Type B pancreatic cell (in vitro differentiated cells): Measurements from ENCODE around the gene SDK1. TPM values are rescaled to one million over a fixed set of nuclear protein-coding genes. Genes with fewer than 3 reads are reported as not detected.
A peak's percentile ranks its signal among the peaks of the same experiment; 100 is the strongest.

Experiments
- DNase-seq: peaks from one replicate; pipeline ENCODE4 v3.0.0; 2021; ENCODE audit warnings: mixed read lengths; ENCODE audit not compliant: unreplicated experiment; ENCODE audit errors: extremely low spot score
- H3K27ac Mint-ChIP-seq: 2 replicates; pipeline ENCODE4 v1.8.0; 2021; ENCODE audit warnings: mild to moderate bottlenecking, mixed read lengths
- H3K27me3 Mint-ChIP-seq: 2 replicates; pipeline ENCODE4 v1.8.0; 2021; ENCODE audit warnings: mixed read lengths
- H3K36me3 Mint-ChIP-seq: 2 replicates; pipeline ENCODE4 v1.8.0; 2021; ENCODE audit warnings: mixed read lengths
- H3K4me1 Mint-ChIP-seq: one replicate; pipeline ENCODE4 v1.8.0; 2021; ENCODE audit warnings: mixed read lengths; ENCODE audit not compliant: unreplicated experiment
- H3K4me3 Mint-ChIP-seq: 2 replicates; pipeline ENCODE4 v1.8.0; 2021; ENCODE audit warnings: mild to moderate bottlenecking, mixed read lengths
- H3K9me3 Mint-ChIP-seq: 2 replicates; pipeline ENCODE4 v1.8.0; 2021; ENCODE audit warnings: mixed read lengths
- CTCF ChIP-seq: fragments of 200-600 bp; sonication (generic); conservative IDR thresholded peaks from 2 replicates; pipeline ENCODE4 v1.5.0; 2021; ENCODE audit warnings: antibody characterized with exemption, mild to moderate bottlenecking
- total RNA-seq: library from RNA; stranded (reverse); gene quantifications from 2 replicates; pipeline ENCODE4 v1.2.1, GENCODE V29; 2021; ENCODE audit warnings: low replicate concordance

The SDK1 gene
- total RNA-seq, 1 donor from 2014 or later, result 26.1 TPM

- H3K4me1 Mint-ChIP-seq, result peaks cover 21% of the 10 kb centered on the region
- no peak for DNase-seq
- no peak overlapping the region for H3K27ac Mint-ChIP-seq
- H3K9me3 Mint-ChIP-seq, result peaks cover 4% of the 10 kb centered on the region
- TF ChIP-seq CTCF, result no peak
- H3K4me3 Mint-ChIP-seq, result no peak overlapping the region
- no peaks in the 10 kb centered on the region for H3K36me3 Mint-ChIP-seq
- H3K27me3 Mint-ChIP-seq, result no peaks in the 10 kb centered on the region
These were observed 798.6 kb downstream of the SDK1 start for GRCh38 chr7:4099651-4100050.

- H3K36me3 Mint-ChIP-seq, result no peaks in the 10 kb centered on the region
- no peak overlapping the region for H3K4me3 Mint-ChIP-seq
- DNase-seq, result no peak
- H3K9me3 Mint-ChIP-seq, result peaks cover 4% of the 10 kb centered on the region
- peaks cover 21% of the 10 kb centered on the region for H3K4me1 Mint-ChIP-seq
- no peak overlapping the region for H3K27ac Mint-ChIP-seq
- TF ChIP-seq CTCF, result no peak
- no peaks in the 10 kb centered on the region for H3K27me3 Mint-ChIP-seq
These were observed 799.1 kb downstream of the SDK1 start for GRCh38 chr7:4100148-4100547.

GRCh38 chr7:4100691-4101090 is 799.6 kb downstream of the SDK1 start:
- H3K4me1 Mint-ChIP-seq, result peaks cover 21% of the 10 kb centered on the region
- H3K27ac Mint-ChIP-seq, result no peak overlapping the region
- no peak for DNase-seq
- no peak overlapping the region for H3K4me3 Mint-ChIP-seq
- H3K36me3 Mint-ChIP-seq, result no peaks in the 10 kb centered on the region
- peaks cover 4% of the 10 kb centered on the region for H3K9me3 Mint-ChIP-seq
- H3K27me3 Mint-ChIP-seq, result no peaks in the 10 kb centered on the region
- TF ChIP-seq CTCF, result no peak

- Mint-ChIP-seq H3K27ac (no peak overlapping the region), H3K4me3 (no peak overlapping the region), H3K4me1 (peaks cover 19% of the 10 kb centered on the region), H3K27me3 (no peaks in the 10 kb centered on the region), H3K9me3 (peaks cover 4% of the 10 kb centered on the region), H3K36me3 (no peaks in the 10 kb centered on the region)
- no peak for TF ChIP-seq CTCF
- no peak for DNase-seq
These were observed 801.3 kb downstream of the SDK1 start for GRCh38 chr7:4102231-4102841.

- H3K9me3 Mint-ChIP-seq, result peaks cover 4% of the 10 kb centered on the region
- H3K36me3 Mint-ChIP-seq, result no peaks in the 10 kb centered on the region
- H3K4me1 Mint-ChIP-seq, result peaks cover 12% of the 10 kb centered on the region
- no peaks in the 10 kb centered on the region for H3K27me3 Mint-ChIP-seq
- no peak for DNase-seq
- H3K27ac Mint-ChIP-seq, result no peak overlapping the region
- no peak overlapping the region for H3K4me3 Mint-ChIP-seq
- peak; percentile 69 for TF ChIP-seq CTCF
These were observed 802.5 kb downstream of the SDK1 start for GRCh38 chr7:4103352-4104091.
